ENCODE data around the gene ANKRD17.

Gene ANKRD17

GRCh38 chr4:73220815-73221214 lies 37.8 kb downstream of the ANKRD17 start:
- no peak for DNase-seq (ENCODE audit: low read depth)
- no peak for TF ChIP-seq CTCF (conservative IDR thresholded peaks at IDR 0.05; ENCODE audit: low read depth, low read length)
- no peak overlapping the region for H3K4me3 ChIP-seq (ENCODE audit: low read depth, low read length)

- TF ChIP-seq CTCF (conservative IDR thresholded peaks at IDR 0.05; ENCODE audit: low read depth, low read length), result no peak
- peak; percentile 62 for DNase-seq (ENCODE audit: low read depth)
- no peak overlapping the region for H3K4me3 ChIP-seq (ENCODE audit: low read depth, low read length)
Measured at GRCh38 chr4:73213916-73214653, 44.5 kb downstream of the ANKRD17 start.

GRCh38 chr4:73212982-73213730 lies 45.4 kb downstream of the ANKRD17 start:
- H3K4me3 ChIP-seq (ENCODE audit: low read depth, low read length), result no peak overlapping the region
- TF ChIP-seq CTCF (conservative IDR thresholded peaks at IDR 0.05; ENCODE audit: low read depth, low read length), result no peak
- DNase-seq (ENCODE audit: low read depth), result no peak

GRCh38 chr4:73211968-73212367 lies 46.6 kb downstream of the ANKRD17 start:
- H3K4me3 ChIP-seq (ENCODE audit: low read depth, low read length), result no peak overlapping the region
- no peak for DNase-seq (ENCODE audit: low read depth)
- no peak for TF ChIP-seq CTCF (conservative IDR thresholded peaks at IDR 0.05; ENCODE audit: low read depth, low read length)

GRCh38 chr4:73208376-73208775 lies 50.2 kb downstream of the ANKRD17 start:
- DNase-seq (ENCODE audit: low read depth), result peak; percentile 61
- TF ChIP-seq CTCF (conservative IDR thresholded peaks at IDR 0.05; ENCODE audit: low read depth, low read length), result no peak
- H3K4me3 ChIP-seq (ENCODE audit: low read depth, low read length), result no peak overlapping the region

- TF ChIP-seq CTCF (conservative IDR thresholded peaks at IDR 0.05; ENCODE audit: low read depth, low read length), result no peak
- H3K4me3 ChIP-seq (ENCODE audit: low read depth, low read length), result no peak overlapping the region
- DNase-seq (ENCODE audit: low read depth), result no peak
Measured at GRCh38 chr4:73206236-73206635, 52.4 kb downstream of the ANKRD17 start.

All from choroid plexus epithelial cell (primary cell).